ENCODE results near the gene WNK2.

The WNK2 gene

GRCh38 chr9:93308676-93309075 lies 124.7 kb downstream of the WNK2 start:
- Histone ChIP-seq H3K27ac (ENCODE audit: poor library complexity, severe bottlenecking) (no peak overlapping the region), H3K9me3 (ENCODE audit: severe bottlenecking) (no peaks in the 10 kb centered on the region), H3K4me3 (ENCODE audit: severe bottlenecking) (no peak overlapping the region), H3K4me1 (ENCODE audit: insufficient read depth, poor library complexity, severe bottlenecking) (peaks cover 9% of the 10 kb centered on the region), H3K36me3 (ENCODE audit: low read depth) (no peaks in the 10 kb centered on the region), H3K27me3 (ENCODE audit: insufficient read depth, poor library complexity, severe bottlenecking) (no peaks in the 10 kb centered on the region)
- ATAC-seq (ENCODE audit: low read depth) (no peak), DNase-seq (ENCODE audit: low spot score) (no peak)
- no peak for TF ChIP-seq CTCF (IDR thresholded peaks at IDR 0.05; ENCODE audit: poor library complexity, severe bottlenecking)

GRCh38 chr9:93309889-93310425 lies 126.0 kb downstream of the WNK2 start:
- ATAC-seq (ENCODE audit: low read depth): no peak
- Histone ChIP-seq H3K27me3 (ENCODE audit: insufficient read depth, poor library complexity, severe bottlenecking) (no peaks in the 10 kb centered on the region), H3K9me3 (ENCODE audit: severe bottlenecking) (no peaks in the 10 kb centered on the region), H3K36me3 (ENCODE audit: low read depth) (no peaks in the 10 kb centered on the region), H3K4me3 (ENCODE audit: severe bottlenecking) (no peak overlapping the region), H3K27ac (ENCODE audit: poor library complexity, severe bottlenecking) (no peak overlapping the region), H3K4me1 (ENCODE audit: insufficient read depth, poor library complexity, severe bottlenecking) (peaks cover 9% of the 10 kb centered on the region)
- no peak for TF ChIP-seq CTCF (IDR thresholded peaks at IDR 0.05; ENCODE audit: poor library complexity, severe bottlenecking)
- peak; percentile 32 for DNase-seq (ENCODE audit: low spot score)

- H3K27ac ChIP-seq (ENCODE audit: poor library complexity, severe bottlenecking): no peak overlapping the region
- H3K36me3 ChIP-seq (ENCODE audit: low read depth): no peaks in the 10 kb centered on the region
- no peaks in the 10 kb centered on the region for H3K27me3 ChIP-seq (ENCODE audit: insufficient read depth, poor library complexity, severe bottlenecking)
- no peaks in the 10 kb centered on the region for H3K9me3 ChIP-seq (ENCODE audit: severe bottlenecking)
- peaks cover 9% of the 10 kb centered on the region for H3K4me1 ChIP-seq (ENCODE audit: insufficient read depth, poor library complexity, severe bottlenecking)
- no peak overlapping the region for H3K4me3 ChIP-seq (ENCODE audit: severe bottlenecking)
- no peak for ATAC-seq (ENCODE audit: low read depth)
- no peak for DNase-seq (ENCODE audit: low spot score)
- TF ChIP-seq CTCF (IDR thresholded peaks at IDR 0.05; ENCODE audit: poor library complexity, severe bottlenecking): no peak
Observed at GRCh38 chr9:93315118-93315517, 131.2 kb downstream of the WNK2 start.

GRCh38 chr9:93315960-93316359 lies 132.0 kb downstream of the WNK2 start:
- Histone ChIP-seq H3K4me3 (ENCODE audit: severe bottlenecking) (no peak overlapping the region), H3K36me3 (ENCODE audit: low read depth) (no peaks in the 10 kb centered on the region), H3K9me3 (ENCODE audit: severe bottlenecking) (no peaks in the 10 kb centered on the region), H3K27me3 (ENCODE audit: insufficient read depth, poor library complexity, severe bottlenecking) (no peaks in the 10 kb centered on the region), H3K4me1 (ENCODE audit: insufficient read depth, poor library complexity, severe bottlenecking) (peaks cover 9% of the 10 kb centered on the region), H3K27ac (ENCODE audit: poor library complexity, severe bottlenecking) (no peak overlapping the region)
- DNase-seq (ENCODE audit: low spot score): no peak
- no peak for ATAC-seq (ENCODE audit: low read depth)
- no peak for TF ChIP-seq CTCF (IDR thresholded peaks at IDR 0.05; ENCODE audit: poor library complexity, severe bottlenecking)

GRCh38 chr9:93316726-93317494 lies 133.0 kb downstream of the WNK2 start:
- peak; percentile 40 for DNase-seq (ENCODE audit: low spot score)
- no peaks in the 10 kb centered on the region for H3K27me3 ChIP-seq (ENCODE audit: insufficient read depth, poor library complexity, severe bottlenecking)
- H3K9me3 ChIP-seq (ENCODE audit: severe bottlenecking): no peaks in the 10 kb centered on the region
- no peaks in the 10 kb centered on the region for H3K36me3 ChIP-seq (ENCODE audit: low read depth)
- H3K4me3 ChIP-seq (ENCODE audit: severe bottlenecking): no peak overlapping the region
- no peak for ATAC-seq (ENCODE audit: low read depth)
- no peak for TF ChIP-seq CTCF (IDR thresholded peaks at IDR 0.05; ENCODE audit: poor library complexity, severe bottlenecking)
- no peak overlapping the region for H3K27ac ChIP-seq (ENCODE audit: poor library complexity, severe bottlenecking)
- H3K4me1 ChIP-seq (ENCODE audit: insufficient read depth, poor library complexity, severe bottlenecking): peaks cover 9% of the 10 kb centered on the region
